ENCODE results near the gene KAT7. TPM values are rescaled to one million over a fixed set of nuclear protein-coding genes. Genes with fewer than 3 reads are reported as not detected.
A peak's percentile ranks its signal among the peaks of the same experiment; 100 is the strongest.
"Not testable (repeated sequence)": the region's sequence is repeated elsewhere in the genome, so short reads cannot be mapped to it uniquely, and the experiment has no call there.

KAT7 gene
- polyA plus RNA-seq, 1 donor: 29.9 TPM

DNA sequence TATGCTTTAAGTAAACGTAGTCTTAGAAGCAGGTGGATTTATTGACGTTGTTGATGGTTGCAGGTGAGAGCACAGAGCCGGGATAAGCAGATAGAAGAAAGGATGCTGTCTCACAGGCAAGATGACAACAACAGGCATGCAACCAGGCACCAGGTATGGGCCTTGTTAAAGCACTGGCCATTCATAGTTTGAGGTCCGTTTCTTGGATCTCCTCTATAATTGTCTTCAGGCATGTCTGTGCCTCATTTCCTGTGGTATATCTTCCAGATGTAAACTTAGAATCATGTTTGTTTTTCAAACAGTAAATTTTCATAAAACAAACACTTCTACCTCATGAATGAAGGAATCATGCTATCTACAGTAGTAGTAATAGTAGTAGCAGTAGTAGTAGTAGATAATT lies 20.6 kb downstream of the KAT7 start:
- DNase-seq (ENCODE audit: low read depth): no peak

DNA sequence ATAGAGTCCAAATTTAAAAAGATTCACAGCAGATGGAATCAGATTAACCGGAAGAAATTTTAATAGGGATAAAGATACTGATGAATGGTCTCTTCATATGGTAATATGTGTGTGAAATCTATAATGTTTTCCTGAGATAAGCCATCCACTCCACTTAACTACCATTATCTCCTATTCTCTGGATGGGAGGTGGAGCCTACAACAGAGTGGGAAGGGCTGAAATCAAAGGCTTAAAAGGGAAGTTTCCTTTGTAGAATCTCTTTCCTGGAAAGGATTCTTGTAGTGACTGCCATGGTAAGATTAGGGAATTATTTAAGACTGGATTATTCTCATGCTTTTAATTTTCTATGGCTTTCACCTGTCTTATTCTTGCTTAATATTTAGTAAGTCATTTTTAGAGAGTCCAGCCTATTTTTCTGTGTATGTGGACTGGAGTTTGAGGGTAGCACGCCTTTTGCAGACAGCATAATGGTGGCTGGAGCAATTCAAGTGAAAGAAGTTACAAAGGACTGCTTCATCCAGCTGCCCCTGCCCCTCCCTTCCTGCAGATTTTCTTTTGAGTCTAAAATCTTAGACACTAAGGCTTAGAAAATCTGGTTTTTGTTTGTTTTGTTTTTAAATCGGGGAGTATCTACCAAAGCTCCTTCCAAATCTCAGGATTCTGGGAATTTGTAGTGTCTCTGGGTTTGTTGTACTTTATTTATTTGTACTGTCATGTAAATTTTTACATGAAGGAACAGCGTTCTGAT lies 26.5 kb downstream of the KAT7 start:
- no peak for DNase-seq (ENCODE audit: low read depth)

- DNase-seq (ENCODE audit: low read depth): no peak
Observed at GRCh38 chr17:49815761-49816281, 27.3 kb downstream of the KAT7 start.

- no peak for DNase-seq (ENCODE audit: low read depth)
Observed at GRCh38 chr17:49817993-49818392, 29.5 kb downstream of the KAT7 start.

DNA sequence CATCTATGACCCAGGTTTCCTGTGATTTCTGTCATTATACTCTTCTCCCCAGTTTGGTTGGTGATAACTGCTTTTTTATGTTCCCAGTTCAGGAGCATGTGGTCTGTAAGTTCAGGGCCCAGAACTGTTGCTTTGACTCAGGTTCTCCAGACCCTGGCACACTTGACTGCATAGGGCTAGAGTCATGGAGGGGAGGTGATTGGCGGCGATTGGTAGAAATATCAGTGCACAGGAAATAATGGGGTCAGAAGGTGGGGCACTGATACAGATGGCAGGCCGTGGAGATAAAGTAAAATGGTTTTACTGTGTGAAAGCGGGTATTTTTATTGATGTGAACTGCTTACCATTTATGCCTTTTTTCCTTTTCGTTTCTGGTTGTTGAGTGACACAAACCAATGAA lies 30.7 kb downstream of the KAT7 start:
- no peak for DNase-seq (ENCODE audit: low read depth)

DNA sequence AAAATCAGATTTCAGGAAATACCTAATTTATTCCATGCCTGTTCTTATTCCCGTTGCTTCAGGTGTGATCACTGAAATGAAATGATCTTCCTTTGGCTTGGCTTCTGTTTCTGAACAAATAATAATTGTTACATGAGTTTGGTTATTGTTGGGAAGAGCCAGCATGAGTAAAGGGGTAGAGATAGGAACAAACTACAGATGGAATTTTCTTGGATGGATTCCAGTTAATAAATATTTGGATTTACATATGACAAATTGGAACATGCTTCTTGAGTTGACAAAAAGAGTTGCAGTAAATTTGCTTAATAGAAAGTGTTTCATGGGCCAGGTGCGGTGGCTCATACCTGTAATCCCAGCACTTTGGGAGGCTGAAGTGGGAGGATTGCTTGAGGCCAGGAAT lies 31.2 kb downstream of the KAT7 start:
- DNase-seq (ENCODE audit: low read depth): no peak

DNA sequence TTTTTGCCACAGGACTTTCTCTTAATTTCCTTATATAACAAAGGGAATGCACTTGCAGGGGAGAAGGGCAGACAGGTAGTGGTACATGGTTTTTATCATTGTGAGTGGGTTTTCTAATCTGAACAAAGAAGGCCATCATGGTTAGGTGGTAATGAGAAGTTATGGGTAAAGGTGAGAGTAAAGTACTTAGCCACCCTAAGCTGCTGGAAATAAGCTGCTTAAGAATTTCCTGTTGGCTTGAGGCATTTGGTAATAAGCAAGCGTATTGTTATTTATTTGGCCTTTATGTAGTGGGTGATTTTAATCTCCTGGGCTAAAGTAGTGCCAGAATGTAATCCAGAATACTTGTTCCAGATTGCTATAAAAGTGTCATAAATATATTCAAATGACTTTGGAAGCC lies 32.3 kb downstream of the KAT7 start:
- no peak for DNase-seq (ENCODE audit: low read depth)

GRCh38 chr17:49821466-49821865 lies 33.0 kb downstream of the KAT7 start:
- no peak for DNase-seq (ENCODE audit: low read depth)

GRCh38 chr17:49821916-49822315 lies 33.4 kb downstream of the KAT7 start:
- no peak for DNase-seq (ENCODE audit: low read depth)

DNA sequence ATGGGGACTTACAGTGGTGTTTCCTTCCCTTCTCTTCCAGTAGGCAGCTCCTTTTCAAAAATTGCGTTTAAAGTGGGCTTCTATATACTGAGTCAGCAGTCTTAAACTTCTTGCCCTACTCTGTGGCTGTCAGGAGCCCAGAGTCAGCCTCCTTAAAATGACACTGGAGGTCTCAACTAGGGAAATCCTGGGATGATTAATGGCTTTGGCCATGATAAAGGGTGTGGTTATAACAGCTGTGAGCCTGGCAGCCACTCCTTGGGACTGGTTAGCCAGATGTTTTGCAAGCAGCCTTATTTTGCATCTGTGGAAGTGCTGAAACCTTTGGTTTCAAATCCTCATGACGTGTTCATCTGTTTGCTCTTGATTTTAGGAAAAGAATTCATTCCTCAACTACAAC lies 34.3 kb downstream of the KAT7 start:
- peak; percentile 26 for DNase-seq (ENCODE audit: low read depth)

DNA sequence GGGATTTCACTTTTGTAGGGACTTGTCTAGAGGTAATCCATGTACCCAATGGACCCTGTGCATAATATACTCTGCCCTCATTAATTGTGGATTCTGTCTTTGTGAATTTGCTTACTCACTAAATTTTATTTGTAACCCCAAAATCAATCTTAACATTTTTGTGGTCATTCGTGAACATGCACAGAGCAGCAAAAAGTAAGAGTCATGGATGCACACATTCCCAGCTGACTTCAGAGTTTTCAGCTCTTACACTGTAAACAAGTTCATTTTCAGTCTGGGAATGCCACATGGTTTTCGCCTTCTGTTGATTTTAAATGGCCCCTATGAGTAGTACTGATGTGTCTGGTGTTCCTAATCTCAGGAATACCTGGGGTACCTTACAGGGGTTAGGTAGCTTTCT lies 35.1 kb downstream of the KAT7 start:
- no peak for DNase-seq (ENCODE audit: low read depth)

DNA sequence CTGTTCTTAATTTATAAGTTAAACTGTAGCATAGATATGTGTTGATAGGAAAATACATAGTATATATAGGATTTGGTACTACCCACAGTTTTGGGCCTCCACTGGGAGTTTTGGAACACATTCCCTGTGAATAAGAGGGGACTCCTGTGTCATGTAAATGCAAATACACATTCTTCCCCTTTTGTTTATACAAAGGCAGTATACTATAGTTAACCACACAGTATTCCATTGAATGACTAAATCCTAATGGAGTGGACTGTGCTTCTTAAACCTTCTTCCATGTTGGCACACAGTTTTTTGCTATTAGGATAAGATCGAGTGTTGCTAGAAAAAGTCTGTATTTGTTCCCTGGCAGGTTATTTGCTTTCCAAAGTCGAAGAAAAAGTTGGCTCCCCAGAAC lies 37.2 kb downstream of the KAT7 start:
- no peak for DNase-seq (ENCODE audit: low read depth)

DNA sequence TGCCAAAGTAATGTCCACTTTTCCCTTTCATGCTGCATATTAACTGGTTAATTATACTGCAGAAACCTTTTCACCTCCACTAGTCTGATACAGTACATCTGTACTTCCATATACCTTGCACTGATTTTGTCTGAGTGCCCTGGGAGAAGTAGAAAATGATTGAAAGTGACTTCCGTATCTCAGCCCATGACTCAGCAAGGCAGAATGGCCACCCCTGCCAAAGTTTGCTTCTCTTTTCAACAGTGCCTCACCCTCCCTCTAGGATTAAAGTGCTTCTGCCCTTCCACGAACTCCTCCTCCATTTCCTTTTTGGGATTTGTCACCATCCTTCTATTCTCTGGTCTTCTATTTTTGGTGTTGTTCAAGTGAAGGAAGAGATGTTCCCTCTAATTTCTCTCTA lies 39.8 kb downstream of the KAT7 start:
- not testable (repeated sequence) for DNase-seq (ENCODE audit: low read depth)

DNA sequence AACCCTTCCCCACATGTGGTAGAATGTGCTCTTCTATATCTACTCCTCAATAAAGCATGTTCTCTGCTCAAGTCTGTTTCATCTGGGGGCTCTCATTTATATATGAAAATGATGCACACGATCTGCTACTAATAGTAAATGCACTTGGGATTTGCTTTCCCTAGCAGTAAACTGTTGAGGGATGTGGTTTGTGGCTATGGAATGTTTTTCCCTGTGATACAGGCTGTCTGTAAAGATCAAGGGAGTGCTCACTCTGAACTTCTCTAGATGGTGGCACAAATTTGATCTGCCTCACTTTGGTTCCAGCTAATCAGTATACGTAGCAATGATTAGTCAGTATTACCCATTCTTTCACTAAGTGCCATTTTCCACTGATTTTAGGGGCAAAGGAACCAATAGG lies 40.5 kb downstream of the KAT7 start:
- no peak for DNase-seq (ENCODE audit: low read depth)

DNA sequence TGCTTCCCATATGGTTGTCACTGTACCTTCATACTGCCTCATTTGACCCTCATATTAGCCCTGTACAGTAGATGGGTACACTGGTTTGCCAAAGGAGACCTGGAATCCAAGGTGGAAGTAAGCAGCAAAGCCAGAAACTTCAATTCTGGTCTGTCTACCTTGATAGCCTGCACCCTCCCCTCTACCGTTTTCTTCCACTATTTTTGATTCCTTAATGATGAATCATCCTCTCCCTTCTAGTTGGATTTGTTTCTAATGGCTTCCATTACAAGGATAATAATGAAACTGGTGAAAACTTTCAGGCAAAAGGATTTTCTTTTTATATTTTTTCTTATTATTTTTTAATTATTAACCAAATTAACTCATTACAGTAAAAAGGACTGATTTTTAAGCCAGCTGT lies 42.1 kb downstream of the KAT7 start:
- no peak for DNase-seq (ENCODE audit: low read depth)

GRCh38 chr17:49832840-49833599 lies 44.5 kb downstream of the KAT7 start:
- no peak for DNase-seq (ENCODE audit: low read depth)

GRCh38 chr17:49834118-49834743 lies 45.8 kb downstream of the KAT7 start:
- DNase-seq (ENCODE audit: low read depth): no peak

- no peak for DNase-seq (ENCODE audit: low read depth)
Observed at GRCh38 chr17:49835472-49835871, 47.0 kb downstream of the KAT7 start.

DNA sequence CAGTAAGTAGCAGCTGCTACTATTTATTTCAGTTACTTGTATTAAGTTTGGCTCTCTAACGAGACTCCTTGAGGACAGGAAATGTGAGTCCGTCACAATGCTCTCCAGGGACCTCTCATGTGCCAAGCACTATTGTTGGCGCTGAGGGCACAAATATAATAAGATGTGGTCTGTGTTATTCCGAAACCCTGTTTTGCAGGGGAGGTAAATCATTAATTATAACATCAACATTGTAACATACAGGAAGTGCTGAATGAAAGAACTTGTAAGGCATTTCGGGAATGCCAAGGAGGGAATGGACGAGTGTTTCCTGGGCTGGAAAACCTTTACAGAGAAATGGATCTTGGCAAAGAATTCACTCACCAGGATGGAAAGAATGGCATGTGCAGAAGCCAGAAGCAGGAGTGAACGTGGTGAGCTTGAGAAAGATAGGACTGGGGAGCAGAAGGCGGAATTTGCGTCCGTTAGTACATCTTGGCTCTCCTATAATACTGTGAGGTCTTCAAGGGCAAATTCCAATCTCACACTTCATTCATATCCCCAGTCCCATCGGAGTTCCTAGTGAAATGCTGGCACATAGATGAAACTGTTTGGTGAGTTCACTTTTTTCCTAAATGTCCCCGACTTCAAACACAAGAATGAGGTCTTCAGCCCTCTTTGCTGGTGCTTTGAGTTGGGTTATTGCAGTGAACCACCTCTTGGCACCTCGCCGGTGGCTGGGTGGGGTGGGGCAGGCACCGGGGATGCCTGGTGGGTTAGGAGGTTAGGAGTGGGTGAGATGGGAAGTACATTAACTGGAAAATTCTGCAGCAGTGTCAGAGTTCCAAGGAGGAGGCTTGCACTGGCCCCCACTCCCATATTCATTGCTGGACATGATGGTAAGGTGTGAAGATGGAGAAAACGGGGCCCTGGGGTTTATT lies 47.9 kb downstream of the KAT7 start:
- no peak for DNase-seq (ENCODE audit: low read depth)

DNA sequence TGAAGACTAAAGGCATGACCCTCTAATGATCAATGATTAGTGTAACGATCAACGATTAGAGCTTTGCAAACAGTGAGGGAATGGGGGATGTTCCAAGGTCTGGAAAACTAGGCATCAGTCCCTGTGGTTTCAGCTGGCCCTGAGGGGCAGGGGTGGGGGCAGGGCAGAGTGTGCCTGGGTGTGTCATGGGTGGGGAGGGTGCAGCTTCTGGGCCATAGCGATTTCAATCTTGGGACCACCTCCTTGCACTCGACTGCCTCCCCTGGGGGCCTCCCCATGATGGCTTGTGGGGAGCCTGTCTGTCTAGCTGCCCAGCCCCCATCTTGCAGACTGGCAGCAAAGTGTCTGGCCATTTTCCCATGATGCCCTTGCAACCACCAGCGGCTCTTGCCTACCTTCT lies 51.0 kb downstream of the KAT7 start:
- DNase-seq (ENCODE audit: low read depth): no peak

GRCh38 chr17:49841548-49841947 lies 53.1 kb downstream of the KAT7 start:
- no peak for DNase-seq (ENCODE audit: low read depth)

DNA sequence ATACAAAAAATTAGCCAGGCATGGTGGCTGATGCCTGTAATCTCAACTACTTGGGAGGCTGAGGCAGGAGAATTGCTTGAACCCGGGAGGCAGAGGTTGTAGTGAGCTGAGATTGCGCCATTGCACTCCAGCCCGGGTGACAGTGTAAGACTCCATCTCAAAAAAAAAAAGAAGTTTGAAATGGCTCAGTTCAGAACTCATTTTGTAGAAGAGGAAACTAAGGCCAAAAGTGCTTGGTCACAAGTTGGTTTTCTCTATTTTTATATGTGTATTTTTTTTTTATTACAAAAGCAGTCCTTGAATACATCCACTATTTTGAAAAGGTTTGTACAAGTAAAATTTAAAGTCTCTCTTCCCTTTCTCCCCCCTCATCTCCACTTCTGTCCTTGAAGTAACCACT lies 53.9 kb downstream of the KAT7 start:
- no peak for DNase-seq (ENCODE audit: low read depth)
